ENCODE data around the gene GPR18.
"Not testable (repeated sequence)": the region's sequence is repeated elsewhere in the genome, so short reads cannot be mapped to it uniquely, and the experiment has no call there.

GPR18 gene

DNA sequence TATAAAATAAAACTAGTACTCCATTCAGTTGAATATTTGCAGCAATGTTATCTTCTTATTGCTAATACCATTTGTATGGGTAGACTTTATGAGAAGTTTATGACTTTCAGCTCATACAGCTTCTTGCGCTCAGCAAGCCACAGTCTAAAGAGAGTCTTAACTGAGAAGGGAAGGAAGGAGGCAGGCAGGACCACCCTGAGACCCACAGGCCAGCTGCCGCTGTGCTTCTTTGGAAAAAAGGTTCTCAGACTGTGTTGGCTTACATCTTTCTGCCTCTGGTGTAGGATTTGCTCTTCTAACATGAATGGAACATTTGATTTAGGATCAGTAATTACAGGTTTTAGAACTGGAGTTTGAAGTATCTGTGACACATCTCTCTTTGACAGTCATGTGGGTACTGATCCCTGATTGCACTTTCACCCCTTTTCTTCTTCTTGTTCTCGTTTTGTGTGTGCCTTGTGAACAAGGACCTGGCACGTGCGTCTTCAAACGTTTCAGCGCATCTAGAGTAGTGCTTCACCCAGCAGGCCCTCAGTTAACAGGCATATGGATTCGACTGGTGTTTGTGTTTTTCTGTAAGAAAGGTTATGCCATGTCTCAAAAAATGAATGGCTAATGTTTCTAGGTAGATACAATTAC, 7.1 kb upstream of the GPR18 start:
- no peak for DNase-seq

DNA sequence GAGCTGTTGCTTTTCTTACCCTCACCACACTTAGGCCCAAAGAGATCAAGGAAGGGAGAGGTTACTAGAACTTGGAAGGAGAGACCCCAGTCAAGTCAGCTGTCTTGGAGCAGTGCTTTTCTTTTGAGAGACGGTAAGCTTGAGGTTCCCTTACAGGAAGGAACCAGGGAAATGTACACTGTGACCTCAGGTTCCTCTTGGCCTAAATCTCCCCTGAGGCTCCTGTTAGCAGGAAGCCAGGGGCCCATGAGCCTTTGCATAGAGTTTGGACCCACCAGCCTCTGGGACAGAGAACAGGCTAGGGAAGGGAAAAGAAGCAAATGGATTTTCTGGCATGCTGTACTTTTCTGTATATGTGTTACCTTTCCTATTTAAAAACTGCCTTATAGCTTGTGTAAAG, 5.9 kb upstream of the GPR18 start:
- no peak for DNase-seq

DNA sequence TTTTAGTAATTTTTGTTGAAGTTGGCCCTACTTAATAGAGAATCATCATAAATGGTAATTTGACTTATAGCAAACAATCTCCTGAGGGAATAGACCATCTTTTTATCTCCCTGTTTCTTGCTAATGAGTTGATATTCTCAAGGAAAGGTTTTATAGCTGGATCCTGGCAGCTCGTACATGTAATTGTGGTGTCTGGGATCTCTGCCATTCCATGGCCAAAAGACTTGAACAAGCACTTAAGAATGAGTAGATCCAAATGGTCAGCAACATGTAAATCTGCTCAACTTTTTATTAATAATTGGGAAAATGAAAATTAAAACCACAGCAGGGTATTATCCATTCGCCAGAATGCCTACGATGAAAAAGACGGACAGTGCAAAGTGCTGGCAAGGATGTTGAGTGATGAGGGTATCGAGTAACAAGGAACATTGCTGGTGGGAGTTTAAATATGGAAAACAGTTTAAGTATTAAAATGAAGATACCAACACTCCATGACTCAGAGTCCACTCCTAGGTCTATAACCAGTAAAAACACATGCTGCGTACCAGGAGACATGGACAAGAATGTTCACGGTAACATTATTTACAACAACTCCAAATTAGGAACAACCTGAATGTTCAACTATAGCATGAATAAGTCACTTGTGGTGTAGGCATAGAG, 5.1 kb upstream of the GPR18 start:
- no peak for DNase-seq

DNA sequence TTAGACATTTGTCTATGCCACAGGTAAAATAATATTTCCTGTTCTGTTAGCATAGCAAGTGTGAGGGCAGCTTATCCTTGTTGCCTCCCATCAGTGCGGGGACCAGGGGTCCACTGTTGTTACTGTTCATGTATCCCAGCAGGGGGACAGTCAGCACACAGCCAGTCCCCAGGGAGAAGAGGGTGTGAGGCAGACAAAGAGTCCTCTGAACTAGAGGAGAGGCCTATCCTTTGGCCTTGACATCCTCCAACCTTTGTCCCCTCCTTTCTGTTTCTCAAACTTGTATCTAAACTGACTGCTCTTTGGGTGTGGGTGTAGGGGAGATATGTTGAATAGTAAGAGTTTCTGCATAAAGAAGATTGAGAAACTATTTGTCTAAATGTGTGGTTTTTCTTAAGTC, 2.9 kb upstream of the GPR18 start:
- no peak for DNase-seq

DNA sequence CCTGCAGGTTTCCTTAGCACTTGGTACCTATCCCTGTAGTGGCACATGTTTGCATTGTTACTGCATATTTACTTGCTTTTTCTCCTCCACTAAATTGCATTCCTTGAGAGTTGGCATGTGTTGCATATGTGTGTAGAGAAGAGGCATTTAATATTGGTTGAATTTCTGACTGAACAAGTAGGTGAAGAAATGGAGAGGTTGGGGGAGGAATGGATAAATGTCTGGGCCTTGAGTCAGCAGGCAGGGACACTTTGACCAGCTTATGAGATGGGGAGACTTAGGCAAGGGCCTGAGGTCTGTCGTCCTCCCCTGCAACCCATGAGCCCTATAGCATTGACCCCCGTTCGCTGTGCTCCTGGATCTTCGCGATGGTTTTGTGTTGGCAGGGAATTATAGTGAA, 2.0 kb upstream of the GPR18 start:
- no peak for DNase-seq

DNA sequence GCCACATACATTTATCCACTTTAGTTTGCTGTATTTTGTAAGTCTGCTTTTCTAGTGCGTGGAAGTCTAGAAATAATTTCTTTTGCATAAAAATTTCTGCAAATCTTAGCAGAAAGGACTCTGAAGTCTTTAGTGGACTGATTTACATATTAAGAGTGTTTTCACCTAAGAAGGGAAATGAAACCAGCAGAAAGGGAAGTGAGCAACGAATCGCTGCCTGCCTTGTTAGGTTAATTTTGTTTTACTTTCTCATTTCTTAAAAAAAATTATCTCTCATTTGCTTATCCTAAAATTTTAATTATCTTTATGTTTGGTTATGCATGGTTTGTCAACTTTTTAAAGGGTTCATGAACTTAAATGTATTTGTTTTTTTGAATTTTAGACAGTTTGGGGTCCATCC, 767 bp upstream of the GPR18 start:
- DNase-seq = no peak

DNA sequence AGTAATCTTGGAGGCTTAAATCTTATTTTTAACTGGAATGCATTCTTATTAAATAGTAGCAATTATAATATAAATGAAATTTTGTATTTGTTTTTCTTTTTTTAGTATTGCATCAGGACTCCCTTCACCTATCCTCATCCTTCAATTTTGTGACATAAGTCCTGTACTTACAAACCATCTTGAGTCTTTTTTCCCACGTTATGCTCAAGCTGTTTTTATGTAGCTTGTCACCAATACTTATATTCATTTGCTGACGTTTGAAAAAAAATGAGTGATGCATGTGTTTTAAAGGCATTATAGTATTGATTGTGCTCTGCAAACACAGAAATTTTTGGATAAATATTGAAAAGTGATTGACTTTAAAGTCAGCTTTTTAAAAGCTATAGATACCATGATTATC, 888 bp downstream of the GPR18 start:
- no peak for DNase-seq

DNA sequence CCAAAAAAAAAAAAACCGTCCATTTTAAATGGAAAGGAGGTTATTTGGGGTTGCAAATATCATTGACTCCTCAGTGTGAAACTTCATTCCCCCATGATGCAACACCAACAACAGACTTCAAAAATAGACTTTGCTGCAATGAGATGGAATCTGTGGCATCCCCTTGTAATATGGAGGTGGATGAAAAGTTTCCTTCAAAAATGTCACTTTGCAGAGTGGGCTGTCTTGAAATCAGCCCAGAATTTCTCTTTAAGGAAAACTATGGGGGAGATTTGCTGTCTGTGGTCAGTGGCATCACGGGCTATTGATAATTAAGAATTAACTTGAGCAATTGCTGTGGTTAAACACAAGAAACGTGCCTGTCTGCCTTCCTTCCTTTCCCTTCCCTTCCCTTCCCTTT, 1.5 kb downstream of the GPR18 start:
- DNase-seq = no peak

DNA sequence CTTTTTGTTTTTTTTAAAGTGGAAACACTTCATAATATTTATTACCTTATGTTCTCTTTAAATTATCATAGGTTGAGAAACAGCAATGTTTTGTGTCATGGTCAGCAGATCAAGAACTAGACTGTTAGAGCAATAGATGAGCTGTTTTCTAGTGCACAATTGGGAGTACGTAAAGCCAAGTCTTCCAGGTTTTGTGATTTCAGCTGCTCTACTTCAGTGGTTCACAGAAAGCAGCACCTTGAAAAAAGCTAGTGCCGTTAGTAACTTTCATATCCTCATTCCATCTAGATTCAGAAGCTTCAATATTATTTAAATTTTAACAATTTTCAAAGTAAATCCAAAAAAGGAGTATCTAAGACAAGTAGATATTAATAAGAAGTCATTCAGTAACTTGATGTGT, 1.9 kb downstream of the GPR18 start:
- DNase-seq = no peak

DNA sequence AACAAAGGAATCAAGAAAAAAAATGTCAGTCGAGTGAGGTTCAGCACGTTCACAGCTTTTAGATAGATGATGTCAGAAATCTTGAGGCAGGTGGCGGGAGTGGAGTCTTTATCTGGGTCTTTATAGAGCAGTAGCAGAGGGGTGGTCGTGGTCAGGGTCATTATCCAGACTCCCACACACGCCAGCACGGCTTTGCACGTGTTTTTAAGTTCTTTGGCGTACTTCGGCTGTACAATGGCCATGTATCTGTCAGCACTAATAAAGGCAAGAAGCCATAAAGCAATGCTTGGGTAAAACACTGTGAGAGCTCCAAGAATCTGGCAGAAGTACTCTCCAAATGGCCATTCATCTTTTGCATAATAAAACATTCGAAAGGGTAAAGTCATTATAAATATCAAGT, 2.9 kb downstream of the GPR18 start:
- DNase-seq = no peak

DNA sequence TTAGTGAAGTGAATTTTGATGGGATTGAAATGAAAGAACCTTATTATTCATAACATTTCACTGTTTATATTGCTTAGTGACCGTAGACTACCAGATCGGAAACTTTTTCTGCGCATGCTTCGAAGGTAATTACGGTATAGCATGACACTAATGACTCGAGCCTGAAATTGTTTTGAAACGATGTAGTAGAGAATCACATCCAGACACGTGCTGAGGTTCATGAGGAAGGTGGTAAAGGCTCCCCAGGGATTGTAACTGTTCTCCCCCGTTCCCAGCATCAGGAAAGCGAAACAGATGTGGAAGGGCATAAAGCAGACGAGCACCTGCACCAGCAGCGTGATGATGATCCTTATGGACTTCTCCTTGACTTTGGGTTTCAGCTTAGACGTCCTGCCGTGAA, 3.3 kb downstream of the GPR18 start:
- no peak for DNase-seq

DNA sequence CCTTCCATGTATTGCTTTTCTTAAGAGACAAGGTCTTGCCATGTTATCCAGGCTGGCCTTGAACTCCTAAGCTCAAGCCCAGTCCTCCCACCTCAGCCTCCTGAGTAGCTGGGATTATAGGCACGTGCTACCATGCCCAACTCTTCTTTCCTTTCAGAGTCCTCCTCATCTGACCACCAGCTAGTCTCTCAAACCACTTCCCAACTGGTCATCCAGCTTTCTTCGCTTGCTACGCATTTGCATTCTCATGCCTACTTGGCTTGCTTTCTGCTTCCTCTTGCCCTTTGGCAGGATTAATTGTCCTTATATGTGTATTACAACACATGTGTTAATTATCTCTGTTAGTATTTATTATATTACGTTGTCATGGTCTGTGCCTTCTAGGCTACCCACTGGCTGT, 6.3 kb downstream of the GPR18 start:
- DNase-seq = no peak

DNA sequence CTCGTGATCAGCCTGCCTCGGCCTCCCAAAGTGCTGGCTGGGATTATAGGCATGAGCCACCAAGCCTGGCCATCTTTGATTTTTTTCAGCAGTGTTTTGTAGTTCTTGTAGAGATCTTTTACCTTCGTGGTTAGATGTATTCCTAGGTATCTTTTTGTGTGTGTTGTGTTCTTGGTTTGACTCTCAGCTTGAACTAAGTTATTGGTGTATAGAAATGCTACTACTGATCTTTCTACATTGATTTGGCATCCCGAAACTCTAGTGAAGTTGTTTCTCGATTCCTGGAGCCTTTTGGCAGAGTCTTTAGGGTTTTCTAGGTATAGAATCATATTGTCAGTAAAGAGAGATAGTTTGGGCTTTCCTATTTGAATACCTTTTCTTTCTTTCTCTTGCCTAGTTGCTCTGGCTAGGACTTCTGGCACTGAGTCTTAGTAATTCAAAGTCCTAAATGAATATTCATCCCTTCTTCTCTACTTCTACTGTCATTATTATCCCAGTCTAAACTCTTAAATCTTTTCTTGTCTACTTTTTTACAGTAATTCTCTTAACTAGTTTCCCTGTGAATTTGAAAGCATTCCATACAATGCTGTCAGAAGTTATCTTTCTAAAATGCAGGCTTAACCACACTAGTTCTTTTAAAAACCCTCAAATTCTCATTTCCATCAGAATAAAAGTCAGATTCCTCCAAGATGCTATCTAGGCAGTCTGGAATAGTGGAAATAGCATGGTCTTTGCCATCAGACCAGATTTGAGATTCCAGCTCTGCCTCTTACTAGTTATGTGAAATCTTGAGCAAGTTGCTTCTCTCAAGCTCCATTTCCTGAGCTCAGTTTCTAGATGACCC, 7.0 kb downstream of the GPR18 start:
- no peak for DNase-seq

DNA sequence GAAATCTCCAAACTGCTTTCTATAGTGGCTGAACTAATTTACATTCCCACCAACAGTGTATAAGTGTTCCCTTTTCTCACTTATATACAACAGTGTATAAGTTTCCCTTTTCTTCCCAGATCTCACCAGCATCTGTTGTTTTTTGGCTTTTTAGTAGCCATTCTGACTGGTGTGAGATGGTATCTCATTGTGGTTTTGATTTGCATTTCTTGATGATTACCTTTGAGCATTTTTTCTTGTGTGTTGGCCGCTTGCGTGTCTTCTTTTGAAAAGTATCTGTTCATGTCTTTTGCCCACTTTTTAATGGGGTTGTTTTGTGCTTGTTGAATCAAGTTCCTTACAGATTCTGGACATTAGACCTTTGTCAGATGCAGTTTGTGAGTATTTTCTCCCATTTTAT, 8.6 kb downstream of the GPR18 start:
- DNase-seq = not testable (repeated sequence)

DNA sequence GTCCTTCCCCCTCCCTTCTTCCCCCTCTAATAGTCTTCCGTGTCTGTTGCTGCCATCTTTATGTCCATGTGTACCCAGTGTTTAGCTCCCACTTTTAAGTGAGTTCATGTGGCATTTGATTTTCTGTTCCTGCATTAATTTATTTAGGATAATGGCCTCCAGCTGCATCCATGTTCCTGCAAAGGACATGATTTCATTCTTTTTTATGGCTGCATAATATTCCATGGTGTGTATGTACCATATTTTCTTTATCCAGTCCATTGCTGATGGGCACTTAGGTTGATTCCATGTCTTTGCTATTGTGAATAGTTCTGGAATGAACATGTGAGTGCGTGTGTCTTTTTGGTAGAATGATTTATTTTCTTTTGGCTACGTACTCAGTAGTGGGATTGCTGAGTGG, 9.0 kb downstream of the GPR18 start:
- not testable (repeated sequence) for DNase-seq

DNA sequence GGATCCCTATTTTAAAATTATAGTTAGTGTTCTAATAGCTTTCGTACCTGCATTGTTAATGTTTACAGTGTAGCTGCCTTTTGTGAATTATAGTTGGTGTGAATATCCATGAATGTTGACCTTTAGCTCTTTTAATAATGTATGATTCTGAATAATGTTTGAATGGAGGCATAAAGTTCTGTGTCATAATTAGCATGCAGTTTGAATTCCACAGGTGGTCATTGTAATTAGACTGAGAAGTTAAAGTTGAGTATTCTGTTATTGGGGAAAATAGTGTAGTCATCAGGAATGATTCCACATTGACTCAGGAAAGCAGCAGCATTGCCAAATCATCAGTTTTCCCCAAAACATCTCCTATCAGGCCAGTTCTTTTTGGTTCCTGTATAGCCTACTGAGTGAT, 12.1 kb downstream of the GPR18 start:
- DNase-seq = no peak

DNA sequence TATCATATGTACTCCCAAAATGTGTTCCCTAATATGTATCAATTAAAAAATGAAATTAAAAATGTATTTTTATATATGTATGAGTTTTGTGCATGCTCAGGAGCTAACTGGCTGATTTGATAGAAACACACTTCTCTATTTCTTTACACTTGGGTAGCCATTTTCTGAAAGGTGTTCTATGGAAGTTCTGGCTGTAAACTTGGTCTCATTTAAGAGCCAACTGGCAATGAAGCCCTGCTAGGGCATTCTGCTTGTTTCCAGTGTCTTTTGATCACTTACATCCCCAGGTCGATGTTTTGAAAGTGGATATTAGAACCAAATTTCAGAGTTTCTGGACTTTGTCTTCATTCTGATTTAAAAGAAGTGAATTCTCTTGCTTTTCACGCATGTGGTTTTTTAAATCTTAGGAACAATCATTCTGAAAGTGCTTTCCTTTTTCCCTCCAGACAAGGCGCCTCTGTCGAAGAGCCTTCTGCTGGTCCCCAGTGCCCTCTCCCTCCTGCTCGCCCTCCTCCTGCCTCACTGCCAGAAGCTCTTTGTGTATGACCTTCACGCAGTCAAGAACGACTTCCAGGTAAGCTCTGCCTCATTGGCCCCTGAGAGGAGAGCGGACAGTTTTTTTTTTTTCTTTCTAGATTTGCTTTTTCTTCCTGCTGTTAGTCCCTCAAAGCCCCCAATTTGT, 20.1 kb downstream of the GPR18 start:
- DNase-seq = no peak

DNA sequence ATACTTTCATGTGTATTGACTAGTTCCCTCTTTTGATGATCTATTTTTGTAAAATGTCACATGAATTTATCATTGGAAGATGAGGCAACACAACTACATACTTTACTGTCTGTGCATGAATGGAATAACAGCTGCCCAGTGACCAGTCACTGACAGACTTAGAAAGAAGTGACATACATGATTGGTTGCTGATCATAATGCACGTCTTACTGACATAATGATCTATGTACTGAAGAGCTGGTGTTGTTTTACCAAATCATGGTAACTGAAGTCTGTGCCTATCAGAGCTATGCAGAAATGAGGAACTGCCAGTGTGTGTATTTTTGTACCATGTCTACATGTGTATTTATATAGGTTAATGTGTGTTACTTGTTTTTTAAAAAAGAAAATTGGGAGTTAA, 26.5 kb downstream of the GPR18 start:
- DNase-seq = no peak

DNA sequence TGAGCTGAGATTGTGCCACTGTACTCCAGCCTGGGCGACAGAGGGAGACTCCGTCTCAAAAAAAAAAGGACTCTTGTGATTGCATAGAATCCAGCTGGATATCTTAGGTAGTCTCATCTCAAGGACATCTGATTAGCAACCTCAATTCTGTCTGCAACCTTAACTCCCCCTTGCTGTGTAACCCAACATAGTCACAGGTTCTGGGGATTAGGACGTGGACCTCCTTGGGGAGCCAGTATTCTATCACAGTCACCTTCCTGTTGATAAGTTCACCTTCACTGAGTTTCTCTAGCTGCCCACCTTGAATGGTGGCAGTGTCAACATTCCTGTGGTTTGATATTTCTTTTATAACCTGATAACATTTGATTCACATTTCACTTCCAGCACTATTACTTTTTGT, 27.2 kb downstream of the GPR18 start:
- no peak for DNase-seq

DNA sequence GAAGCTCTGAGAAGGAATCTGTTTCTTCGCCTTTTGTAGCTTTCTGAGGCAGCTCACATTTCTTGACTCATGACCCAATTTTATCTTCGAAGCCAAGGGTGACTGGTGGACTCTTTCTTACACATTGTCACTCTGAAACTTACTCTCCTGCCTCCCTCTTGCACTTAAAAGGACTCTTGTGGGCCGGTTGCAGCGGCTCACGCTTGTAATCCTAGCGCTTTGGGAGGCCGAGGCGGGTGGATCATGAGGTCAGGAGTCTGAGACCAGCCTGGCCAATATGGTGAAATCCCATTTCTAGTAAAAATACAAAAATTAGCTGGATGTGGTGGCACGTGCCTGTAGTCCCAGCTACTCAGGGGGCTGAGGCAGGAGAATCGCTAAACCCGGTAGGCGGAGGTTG, 27.6 kb downstream of the GPR18 start:
- DNase-seq = not testable (repeated sequence)

DNA sequence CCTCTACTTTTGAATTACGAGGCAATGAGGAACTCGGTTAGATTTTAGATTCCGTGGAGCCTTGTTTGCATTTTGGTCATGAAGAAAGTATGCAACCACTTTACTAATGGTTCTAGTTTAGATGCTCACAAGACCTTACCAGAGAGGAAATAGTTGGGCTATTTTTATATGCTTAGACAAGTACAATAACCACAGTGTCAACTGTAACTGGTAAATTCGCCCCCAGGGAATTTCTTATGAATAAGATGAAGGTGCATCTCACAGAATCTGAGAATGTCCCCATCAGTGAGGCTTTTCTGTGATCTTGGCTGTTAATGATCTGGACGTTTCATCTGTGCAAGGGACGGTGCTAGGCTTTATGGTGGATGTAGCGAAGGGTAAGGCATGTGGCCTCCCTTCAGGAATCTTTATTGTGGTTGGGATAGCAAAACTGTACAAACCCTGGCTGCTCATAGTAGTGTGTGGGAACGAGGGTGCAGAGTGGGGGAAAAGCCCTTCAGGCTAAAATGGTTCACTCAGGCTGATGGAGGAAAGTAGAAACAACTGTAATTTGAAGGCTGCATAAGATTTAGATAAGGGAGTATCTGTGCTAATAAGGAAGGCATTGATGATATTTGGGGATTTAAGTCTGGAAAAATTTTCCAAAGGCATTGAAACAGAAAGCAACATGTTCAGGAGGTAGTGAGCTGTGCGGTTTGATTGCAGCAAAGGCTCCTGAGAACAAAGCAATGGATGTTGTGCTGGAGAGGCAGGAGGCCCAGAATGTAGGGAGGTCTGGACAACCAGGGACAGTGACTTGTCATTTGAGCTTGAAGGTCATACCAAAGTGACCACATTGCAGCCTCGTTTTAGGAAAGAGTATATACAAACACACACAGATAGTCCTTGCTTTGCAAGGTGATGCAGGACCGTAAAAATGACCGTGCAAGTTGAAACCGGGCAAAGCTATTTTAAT, 29.2 kb downstream of the GPR18 start:
- DNase-seq = no peak

DNA sequence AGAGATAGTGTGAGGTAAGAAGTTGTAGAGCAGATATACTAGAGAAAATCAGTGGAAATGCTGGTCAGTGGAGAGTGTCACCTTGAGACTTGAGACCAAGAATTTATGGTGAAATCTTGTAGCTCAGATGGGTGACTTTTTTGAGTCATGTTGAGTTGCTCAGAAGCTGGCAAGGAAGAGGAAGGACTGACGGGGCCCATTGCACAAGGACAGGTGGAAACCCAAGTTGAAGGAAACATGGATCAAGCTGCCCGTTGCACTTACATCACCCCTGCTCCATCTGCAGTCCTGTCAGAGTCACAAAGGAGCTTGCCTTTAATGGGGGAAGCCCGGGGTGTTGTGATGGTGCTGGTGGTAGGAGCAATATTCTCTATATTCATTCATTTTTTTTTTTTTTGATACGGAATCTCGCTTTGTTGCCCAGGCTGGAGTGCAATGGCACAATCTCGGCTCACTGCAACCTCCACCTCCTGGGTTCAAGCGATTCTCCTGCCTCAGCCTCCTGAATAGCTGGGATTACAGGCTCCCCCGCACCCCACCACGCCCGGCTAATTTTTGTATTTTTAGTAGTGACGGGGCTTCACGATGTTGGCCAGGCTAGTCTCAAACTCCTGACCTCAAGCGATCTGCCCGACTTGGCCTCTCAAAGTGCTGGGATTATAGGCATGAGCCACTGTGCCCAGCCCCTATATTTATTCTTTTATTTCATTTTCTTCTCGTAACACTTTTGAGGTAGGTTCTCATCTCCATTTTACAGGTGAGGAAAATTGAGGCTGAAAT, 30.1 kb downstream of the GPR18 start:
- DNase-seq = no peak

Measured in hippocampal formation (tissue), 2 donors.